NCI-H2196 treated with DMSO at 0.1 percent for 48 hours (cell line): ENCODE results near the gene ACOT12.
A peak's percentile ranks its signal among the peaks of the same experiment; 100 is the strongest.
"Not testable (repeated sequence)": the region's sequence is repeated elsewhere in the genome, so short reads cannot be mapped to it uniquely, and the experiment has no call there.

Source experiments
- DNase-seq: peaks from one replicate; lab custom pipeline; 2025; ENCODE audit not compliant: unreplicated experiment; lab: John Stamatoyannopoulos, UW

Gene ACOT12

GRCh38 chr5:81393783-81394718, at the start of gene ACOT12:
Gene ACOT12 (minus strand): TSS chr5:81394134. CDS start chr5:81394114, 20 bp downstream.
- no peak for DNase-seq

- no peak for DNase-seq
These were observed 41.1 kb upstream of the ACOT12 start for GRCh38 chr5:81435023-81435422.

- no peak for DNase-seq
These were observed 36.1 kb upstream of the ACOT12 start for GRCh38 chr5:81429985-81430384.

- no peak for DNase-seq
These were observed 35.4 kb upstream of the ACOT12 start for GRCh38 chr5:81429363-81429762.

GRCh38 chr5:81428861-81429260, 34.9 kb upstream of the ACOT12 start:
- no peak for DNase-seq

- no peak for DNase-seq
These were observed 34.5 kb upstream of the ACOT12 start for GRCh38 chr5:81428446-81428845.

GRCh38 chr5:81427566-81427965, 33.6 kb upstream of the ACOT12 start:
- no peak for DNase-seq

- DNase-seq: no peak
These were observed 32.6 kb upstream of the ACOT12 start for GRCh38 chr5:81426359-81427030.

GRCh38 chr5:81425569-81425968, 31.6 kb upstream of the ACOT12 start:
- DNase-seq: peak; percentile 28

- DNase-seq: no peak
These were observed 30.8 kb upstream of the ACOT12 start for GRCh38 chr5:81424728-81425127.

GRCh38 chr5:81422671-81423070, 28.7 kb upstream of the ACOT12 start:
- DNase-seq: no peak

- no peak for DNase-seq
These were observed 26.2 kb upstream of the ACOT12 start for GRCh38 chr5:81420039-81420667.

GRCh38 chr5:81418606-81419005, 24.7 kb upstream of the ACOT12 start:
- no peak for DNase-seq

- DNase-seq: no peak
These were observed 23.1 kb upstream of the ACOT12 start for GRCh38 chr5:81417052-81417451.

GRCh38 chr5:81409896-81410295, 16.0 kb upstream of the ACOT12 start:
- DNase-seq: no peak

- no peak for DNase-seq
These were observed 15.4 kb upstream of the ACOT12 start for GRCh38 chr5:81409361-81409760.

GRCh38 chr5:81408496-81408895, 14.6 kb upstream of the ACOT12 start:
- DNase-seq: no peak

GRCh38 chr5:81407811-81408210, 13.9 kb upstream of the ACOT12 start:
- not testable (repeated sequence) for DNase-seq

GRCh38 chr5:81405126-81405891, 11.4 kb upstream of the ACOT12 start:
- DNase-seq: no peak

- DNase-seq: no peak
These were observed 8.4 kb upstream of the ACOT12 start for GRCh38 chr5:81402192-81402930.
